WI38 (cell line): Measurements from ENCODE around the gene KCNG2.

Source experiments
- H3K4me3 ChIP-seq: 2 replicates; pipeline ENCODE4 v1.5.1; 2011; ENCODE audit warnings: low read depth, mild to moderate bottlenecking, control low read depth, low read length
- CTCF ChIP-seq: IDR thresholded peaks from 2 replicates; pipeline ENCODE4 v1.5.1; 2012; ENCODE audit warnings: low read depth, mild to moderate bottlenecking, control low read depth, low read length

KCNG2 gene

GRCh38 chr18:79818036-79818435, 20.3 kb downstream of the KCNG2 start:
- no peak overlapping the region for H3K4me3 ChIP-seq
- TF ChIP-seq CTCF = no peak

- TF ChIP-seq CTCF = no peak
These were observed 20.9 kb downstream of the KCNG2 start for GRCh38 chr18:79818631-79819030.

GRCh38 chr18:79819064-79819967, 21.6 kb downstream of the KCNG2 start:
- no peak overlapping the region for H3K4me3 ChIP-seq
- no peak for TF ChIP-seq CTCF

More at GRCh38 chr18:79818631-79819030, 20.9 kb downstream of the KCNG2 start:
- H3K4me3 ChIP-seq = no peak overlapping the region

- no peak for TF ChIP-seq CTCF
- H3K4me3 ChIP-seq = no peak overlapping the region
These were observed 22.2 kb downstream of the KCNG2 start for GRCh38 chr18:79819968-79820351.

- TF ChIP-seq CTCF = no peak
- H3K4me3 ChIP-seq = no peak overlapping the region
These were observed 25.4 kb downstream of the KCNG2 start for GRCh38 chr18:79823120-79823519.

- no peak for TF ChIP-seq CTCF
- no peak overlapping the region for H3K4me3 ChIP-seq
These were observed 28.2 kb downstream of the KCNG2 start for GRCh38 chr18:79825913-79826312.

- TF ChIP-seq CTCF = no peak
- no peak overlapping the region for H3K4me3 ChIP-seq
These were observed 29.2 kb downstream of the KCNG2 start for GRCh38 chr18:79826966-79827365.
